Right kidney (tissue), 1 donor: ENCODE results near the gene SLC12A2.
A peak's percentile ranks its signal among the peaks of the same experiment; 100 is the strongest.

Source experiments
- DNase-seq: peaks from one replicate; pipeline ENCODE4 v3.0.0-alpha.2; 2016

Gene SLC12A2

DNA sequence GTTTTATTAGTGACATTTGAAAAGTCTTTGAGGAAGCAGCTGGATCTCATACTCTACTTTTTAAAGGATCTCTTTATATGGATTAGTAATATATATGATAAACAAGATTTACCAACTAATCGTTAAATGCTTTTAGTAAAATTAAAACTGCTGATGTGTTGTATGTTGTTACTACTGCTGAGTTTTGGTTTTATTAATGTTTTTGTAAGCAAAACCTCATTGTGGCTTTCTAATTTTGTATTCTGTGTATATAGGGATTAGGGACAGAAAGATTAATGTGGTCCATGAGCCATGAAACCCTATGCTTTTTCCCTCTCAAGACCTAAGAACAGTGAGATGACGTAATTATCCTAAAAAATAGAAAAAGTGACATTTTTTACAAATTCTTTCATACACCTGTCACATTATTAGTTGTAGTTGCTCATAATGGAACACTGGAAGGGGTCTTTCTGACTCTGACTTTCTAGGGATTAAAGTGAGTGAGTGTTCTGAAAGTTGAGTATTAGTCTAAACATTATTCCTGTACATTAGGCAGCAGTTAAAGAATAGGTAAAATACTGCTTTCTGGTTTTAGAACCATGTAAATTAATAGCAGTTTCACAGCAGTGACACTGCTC lies 85.9 kb downstream of the SLC12A2 start:
- no peak for DNase-seq

DNA sequence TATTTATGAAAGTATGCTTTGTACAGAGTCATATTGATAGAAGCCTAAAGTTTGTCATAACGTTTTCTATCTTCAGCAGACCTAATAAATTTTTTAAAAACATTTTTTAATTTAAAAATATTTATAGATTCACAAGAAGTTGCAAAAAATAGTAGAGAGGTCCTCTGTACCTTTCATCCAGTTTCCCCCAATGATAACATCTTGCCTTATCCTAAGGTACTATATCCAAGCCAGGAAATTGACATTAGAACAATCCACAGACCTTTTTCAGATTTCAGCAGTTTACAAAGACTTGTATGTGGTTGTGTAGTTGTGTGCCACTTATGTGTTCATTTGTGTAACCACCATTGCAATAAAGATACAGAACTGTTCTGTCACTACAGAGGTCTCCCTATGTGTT lies 88.5 kb downstream of the SLC12A2 start:
- DNase-seq = no peak

- no peak for DNase-seq
Measured at GRCh38 chr5:128174951-128175350, 91.4 kb downstream of the SLC12A2 start.

GRCh38 chr5:128192368-128192767 lies 108.8 kb downstream of the SLC12A2 start:
- no peak for DNase-seq

DNA sequence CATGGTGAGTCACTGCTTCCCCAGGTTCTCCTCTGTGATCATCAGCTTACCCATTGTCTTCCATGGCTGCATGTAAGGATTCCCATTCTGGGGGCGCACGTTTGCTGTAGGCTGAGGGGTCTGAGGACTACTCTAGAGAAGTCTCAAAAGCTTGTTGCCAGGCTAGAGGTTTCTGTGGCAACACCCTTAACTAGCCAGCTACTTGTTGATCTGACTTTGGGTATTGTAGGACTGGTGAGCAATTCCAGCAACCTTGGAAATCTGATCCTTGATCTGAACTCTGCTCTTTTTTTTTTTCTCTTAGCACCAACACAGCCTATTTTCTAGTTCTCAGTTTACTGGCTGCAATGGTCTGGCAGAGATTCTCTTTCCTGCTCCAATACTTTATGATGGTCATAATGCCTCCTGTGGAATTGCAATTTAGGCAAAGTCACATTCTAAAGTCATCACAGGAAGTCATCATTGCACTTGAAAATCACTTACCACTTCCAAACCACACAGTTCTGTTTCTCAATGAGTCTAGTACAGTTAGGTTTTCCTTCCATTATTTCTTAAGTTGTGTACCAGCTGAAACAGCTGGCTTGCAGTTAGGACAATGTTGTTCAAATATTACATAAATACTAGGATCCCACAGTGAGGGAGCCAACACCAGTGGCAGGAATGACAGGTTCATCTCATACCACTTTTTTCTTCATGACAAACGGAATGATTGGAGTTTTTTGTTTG lies 110.3 kb downstream of the SLC12A2 start:
- DNase-seq = no peak

DNA sequence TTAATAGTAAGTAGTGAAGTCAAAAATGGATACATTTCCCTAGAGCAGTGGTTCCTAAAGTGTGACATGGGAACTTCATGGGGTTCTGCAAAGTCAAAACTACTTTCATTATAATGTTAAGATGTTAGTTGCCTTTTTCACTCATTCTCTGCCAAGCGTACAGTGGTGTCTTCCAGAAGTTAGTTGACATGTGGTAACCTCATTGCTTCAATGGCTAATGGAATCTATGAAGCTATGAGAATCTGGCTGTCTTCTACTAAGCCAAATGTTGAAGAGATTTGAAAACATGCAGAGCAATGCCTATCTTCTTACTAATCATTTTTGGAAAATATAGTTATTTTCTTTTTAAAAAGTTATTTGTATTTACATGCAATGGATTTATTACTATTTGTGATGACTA lies 111.8 kb downstream of the SLC12A2 start:
- no peak for DNase-seq

- no peak for DNase-seq
Measured at GRCh38 chr5:128196080-128196479, 112.5 kb downstream of the SLC12A2 start.

- DNase-seq = no peak
Measured at GRCh38 chr5:128196791-128197190, 113.2 kb downstream of the SLC12A2 start.

- DNase-seq = no peak
Measured at GRCh38 chr5:128197896-128198522, 114.4 kb downstream of the SLC12A2 start.

DNA sequence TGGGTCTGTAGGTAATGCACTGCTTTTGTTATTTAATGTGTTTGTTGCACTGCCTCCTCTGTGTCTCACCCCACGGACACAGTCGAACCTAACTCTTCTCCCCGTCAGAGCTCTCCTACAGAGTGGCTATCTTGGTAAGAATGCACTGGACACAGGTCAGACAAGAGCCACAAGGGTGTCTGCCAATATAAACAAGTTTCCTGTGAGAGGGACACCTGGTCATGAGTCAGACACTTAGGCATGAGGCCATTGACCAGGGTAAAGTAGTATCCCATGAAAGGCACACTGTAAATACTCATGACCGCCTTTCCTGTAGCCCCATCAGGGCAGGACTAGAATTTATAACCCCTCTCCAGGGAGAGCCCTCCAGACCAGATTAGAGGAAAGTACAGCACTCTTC lies 115.5 kb downstream of the SLC12A2 start:
- DNase-seq = no peak

- no peak for DNase-seq
Measured at GRCh38 chr5:128199611-128200010, 116.0 kb downstream of the SLC12A2 start.

DNA sequence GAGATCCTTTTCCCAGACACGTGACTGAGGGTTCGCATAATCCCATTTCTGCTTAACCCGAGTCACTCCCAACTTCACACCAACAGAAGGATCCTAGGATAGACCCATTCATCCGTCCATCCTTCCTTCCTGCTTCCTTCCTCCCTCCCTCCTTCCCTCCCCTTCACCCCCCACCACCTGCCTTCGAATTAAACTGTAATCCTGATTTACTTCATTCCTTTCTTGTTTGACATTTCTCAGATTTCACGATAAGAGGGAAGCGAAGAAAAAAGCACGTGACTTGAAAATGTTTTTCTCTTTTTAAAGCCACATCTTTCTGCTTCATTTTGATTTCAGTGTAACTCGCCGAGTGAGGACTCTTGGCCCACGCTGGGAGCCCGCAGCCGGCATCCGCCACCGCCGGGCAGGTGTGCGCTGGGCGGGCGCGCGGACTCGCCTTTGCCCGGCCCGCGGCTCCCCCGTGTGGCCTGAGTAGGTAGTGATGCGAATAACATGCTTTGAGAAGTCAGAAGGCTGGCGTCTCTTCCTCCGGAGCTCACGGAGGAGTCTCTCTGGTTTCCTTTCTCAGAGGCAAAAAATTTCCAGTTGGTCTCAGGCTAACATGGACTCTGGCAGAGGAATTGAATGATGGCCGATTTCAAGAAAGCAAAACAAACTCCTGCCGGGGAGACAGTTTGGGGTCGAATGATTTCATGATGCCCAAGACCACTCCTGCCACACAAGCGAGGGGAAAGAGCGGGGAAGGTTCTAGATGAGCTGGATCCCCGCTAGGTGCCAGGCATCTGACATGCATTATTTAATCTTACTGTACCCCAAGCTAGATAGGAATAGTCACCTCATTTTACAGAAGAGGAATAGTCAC lies 117.7 kb downstream of the SLC12A2 start:
- peak; percentile 70 for DNase-seq

DNA sequence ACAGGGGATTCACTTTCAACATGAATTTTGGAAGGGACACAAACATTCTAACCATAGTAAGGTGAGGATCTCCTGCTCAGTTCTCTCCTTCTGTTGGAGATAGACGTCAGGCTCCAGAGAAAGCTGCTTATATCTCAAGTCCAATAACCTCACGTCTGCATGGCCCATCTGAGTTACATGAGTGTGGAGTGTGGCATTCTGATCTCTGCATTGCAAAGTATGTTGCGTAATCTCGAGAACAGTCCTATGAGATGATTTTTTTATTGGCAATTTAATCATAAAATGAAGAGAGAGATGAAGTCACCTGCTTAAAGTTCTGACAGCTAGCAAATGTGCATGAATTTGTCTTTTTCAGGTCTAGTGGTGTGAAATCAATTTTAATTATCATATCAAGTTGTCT lies 118.8 kb downstream of the SLC12A2 start:
- no peak for DNase-seq

GRCh38 chr5:128208436-128208835 lies 124.9 kb downstream of the SLC12A2 start:
- no peak for DNase-seq

- DNase-seq = no peak
Measured at GRCh38 chr5:128212191-128212806, 128.7 kb downstream of the SLC12A2 start.

- no peak for DNase-seq
Measured at GRCh38 chr5:128213340-128213739, 129.8 kb downstream of the SLC12A2 start.

DNA sequence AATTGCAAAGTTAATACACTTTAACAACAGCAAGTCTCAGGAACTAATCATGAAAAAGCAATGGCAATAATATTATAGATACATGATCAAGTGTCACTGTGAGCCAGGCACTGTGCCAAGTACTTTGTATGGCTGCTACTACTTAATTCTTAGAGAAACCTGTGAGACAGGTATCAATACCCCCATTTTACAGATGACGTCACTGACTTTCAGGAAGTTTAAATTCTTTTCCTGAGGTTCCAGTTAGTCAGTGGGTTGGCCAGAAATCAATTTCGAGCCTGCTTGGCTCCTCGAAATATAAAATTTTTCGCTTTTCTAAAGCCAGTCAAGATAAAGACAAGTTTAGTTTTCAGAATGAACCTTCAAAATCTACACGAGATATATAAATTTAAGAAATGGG lies 130.3 kb downstream of the SLC12A2 start:
- no peak for DNase-seq

GRCh38 chr5:128216285-128216684 lies 132.7 kb downstream of the SLC12A2 start:
- no peak for DNase-seq

- no peak for DNase-seq
Measured at GRCh38 chr5:128216860-128217531, 133.4 kb downstream of the SLC12A2 start.

DNA sequence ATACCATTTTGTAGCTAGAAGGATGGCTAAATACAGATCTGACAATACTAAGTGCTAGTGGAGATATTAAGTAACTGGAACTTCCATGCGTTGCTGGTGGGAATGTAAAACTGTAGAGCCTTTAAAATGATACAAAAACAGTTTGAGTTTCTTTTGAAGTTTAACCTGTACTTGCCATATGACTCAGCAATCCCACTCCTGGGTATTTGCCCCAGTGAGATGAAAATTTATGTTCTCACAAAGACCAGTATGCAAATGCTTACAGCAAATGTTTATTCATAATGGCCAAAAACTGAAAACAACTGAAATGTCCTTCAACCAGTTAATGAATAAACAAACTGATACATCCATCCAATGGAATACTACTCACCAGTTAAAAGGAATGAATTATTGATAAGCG lies 137.3 kb downstream of the SLC12A2 start:
- no peak for DNase-seq

GRCh38 chr5:128224336-128224735 lies 140.8 kb downstream of the SLC12A2 start:
- DNase-seq = no peak
